GM12874 (cell line): Measurements from ENCODE around the gene FYN.

ENCODE experiments used
- CTCF ChIP-seq: IDR thresholded peaks from 2 replicates; pipeline ENCODE4 v1.5.1; 2011; ENCODE audit warnings: low read depth, mild to moderate bottlenecking, control low read depth, low read length, moderate library complexity; ENCODE audit not compliant: insufficient read depth

Gene FYN

GRCh38 chr6:111779031-111779430 lies 94.2 kb downstream of the FYN start:
- TF ChIP-seq CTCF = no peak

DNA sequence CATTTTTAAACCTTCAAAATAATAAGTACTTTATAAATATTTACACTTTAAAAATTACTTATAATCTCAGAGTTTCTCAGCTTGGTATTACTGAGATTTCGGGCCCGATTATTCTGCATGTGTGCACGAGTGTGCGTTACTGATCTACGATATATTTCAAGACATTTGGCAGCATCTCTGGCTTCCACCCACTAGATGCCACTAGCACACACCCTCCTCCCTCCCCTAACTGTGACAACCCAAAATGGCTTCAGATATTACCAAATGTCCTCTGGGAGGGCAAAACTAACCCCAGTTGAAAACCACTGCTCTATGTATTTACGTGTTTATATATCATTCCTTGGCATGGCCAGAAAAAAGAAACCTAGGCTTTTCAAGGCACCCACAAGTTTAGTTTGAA lies 95.9 kb downstream of the FYN start:
- TF ChIP-seq CTCF = no peak

DNA sequence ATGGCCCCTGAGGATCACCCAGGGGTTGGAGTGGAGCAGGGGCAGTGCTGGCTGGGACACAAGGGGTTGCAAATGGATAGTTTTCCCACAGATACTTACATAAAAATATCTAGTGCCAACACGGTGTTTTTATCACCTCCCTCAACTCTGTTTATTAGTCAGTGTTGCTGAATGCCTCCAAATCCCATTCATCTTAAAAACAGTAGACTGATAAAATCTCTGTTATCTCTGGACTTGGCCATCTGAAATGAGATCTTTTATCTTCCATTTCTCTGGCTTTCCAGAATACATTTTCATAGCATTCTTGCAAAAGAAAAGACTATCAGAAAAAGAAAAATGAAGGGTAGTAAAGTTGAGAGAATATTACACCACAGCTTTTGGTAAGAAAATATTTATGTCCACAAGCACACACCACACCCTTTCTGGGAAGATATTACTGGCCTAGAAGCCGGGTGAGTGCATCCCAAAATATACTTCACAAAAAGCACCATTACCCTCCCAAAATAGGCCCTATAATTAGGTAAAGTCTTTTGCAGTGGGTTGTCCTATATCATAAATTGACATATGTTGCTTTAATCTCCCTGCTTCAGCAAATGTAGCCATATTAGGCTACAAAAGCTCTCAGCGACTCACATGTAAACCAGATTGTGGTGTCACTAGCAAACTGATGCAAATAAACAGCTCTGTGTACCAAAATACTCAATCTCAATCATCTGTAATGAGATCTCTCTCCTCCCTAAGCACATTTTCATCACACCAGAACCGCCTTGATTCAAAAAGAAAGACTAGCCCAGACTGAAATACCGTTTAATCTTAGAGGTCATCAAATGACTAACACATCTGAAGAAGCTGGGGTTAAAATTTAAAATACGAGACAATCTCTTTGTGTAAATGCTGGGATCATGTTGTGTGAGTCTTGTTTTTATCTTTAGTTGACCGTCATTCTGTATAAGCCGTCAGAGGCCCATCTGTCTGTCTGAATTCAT lies 96.7 kb downstream of the FYN start:
- no peak for TF ChIP-seq CTCF

DNA sequence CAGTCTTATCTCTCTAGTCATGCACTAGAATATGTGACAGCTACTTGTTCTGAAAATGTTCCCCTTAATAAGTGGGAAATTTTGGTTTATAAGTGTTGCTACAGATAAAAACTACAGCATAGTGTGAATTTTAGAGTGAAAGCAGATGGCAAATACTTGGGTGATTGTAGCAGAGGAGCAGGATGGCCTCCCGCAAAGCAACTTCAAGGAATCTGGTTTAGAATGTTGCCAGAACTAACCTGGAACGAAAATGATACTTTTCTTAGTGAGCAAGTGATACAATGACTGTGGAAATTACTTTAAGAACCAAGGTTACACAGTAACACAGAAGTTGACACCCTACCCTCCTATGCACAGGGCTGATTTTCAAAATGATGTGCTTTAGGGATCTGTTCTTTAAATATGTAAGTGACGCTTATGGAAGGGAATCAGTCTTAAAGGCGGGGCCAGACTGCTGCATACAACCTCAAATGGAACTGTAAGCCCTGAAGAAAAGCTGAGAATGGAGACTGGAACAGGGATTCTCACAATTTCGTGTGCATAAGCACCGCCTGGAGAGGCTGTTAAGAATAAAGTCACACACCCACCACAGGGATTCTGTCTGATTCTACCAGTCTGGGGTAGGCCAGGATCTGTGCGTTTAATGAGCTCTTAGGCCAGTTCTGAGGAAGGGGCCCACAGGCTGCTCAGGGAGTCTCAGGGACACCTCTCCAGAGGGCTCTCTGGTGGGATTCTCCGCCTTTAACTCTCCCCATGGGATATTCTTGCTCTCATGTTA lies 97.9 kb downstream of the FYN start:
- TF ChIP-seq CTCF = no peak

DNA sequence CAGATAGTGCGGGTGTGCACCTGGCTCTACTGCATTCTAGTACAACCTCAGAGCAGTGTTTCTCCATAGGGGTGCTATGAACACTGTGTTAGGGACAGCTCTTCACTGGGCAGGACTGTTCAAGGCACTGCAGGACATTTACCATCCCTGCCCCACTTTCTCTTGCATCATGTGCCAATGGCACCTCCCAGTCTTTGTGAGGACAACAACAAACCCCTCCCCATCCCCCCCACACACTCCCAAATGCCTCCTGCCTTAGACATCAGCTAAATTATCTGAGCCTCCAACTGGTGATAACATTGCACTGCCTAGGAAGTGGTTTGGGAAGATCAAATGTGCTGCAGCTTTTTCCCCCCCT lies 98.9 kb downstream of the FYN start:
- no peak for TF ChIP-seq CTCF

- no peak for TF ChIP-seq CTCF
Measured at GRCh38 chr6:111773501-111774345, 99.5 kb downstream of the FYN start.

GRCh38 chr6:111772381-111772780 lies 100.9 kb downstream of the FYN start:
- TF ChIP-seq CTCF = no peak
